RWPE1 (cell line): ENCODE results near the gene RBM10.

Experiments
- CTCF ChIA-PET: fragments of 350-600 bp; sonication (Branson Sonifier 250); formaldehyde crosslinking; extraction: SDS; loops from one replicate; lab custom pipeline; 2021; lab: Yijun Ruan, JAX
- POLR2A ChIA-PET: fragments of 400-600 bp; formaldehyde crosslinking; extraction: SDS; loops from one replicate; lab custom pipeline; 2020; ENCODE audit warnings: antibody characterized with exemption; ENCODE audit not compliant: low non-redundant PET; lab: Yijun Ruan, JAX
- DNase-seq: peaks from one replicate; pipeline ENCODE4 v3.0.0; 2012; ENCODE audit warnings: low spot score
- H3K27ac ChIP-seq: fragments of 450-650 bp; 2 replicates; pipeline ENCODE4 v1.5.1; 2017
- CTCF ChIP-seq: fragments of 450-650 bp; conservative IDR thresholded peaks from 2 replicates; pipeline ENCODE4 v1.5.1; 2017; ENCODE audit warnings: low read depth, mild to moderate bottlenecking

The RBM10 gene

GRCh38 chrX:47218920-47219815 is 74.1 kb downstream of the RBM10 start:
- peak; percentile 27 for DNase-seq
- TF ChIP-seq CTCF = no peak
- POLR2A ChIA-PET = interaction anchor here (0.6 kb wide), 1 partner anchor 26 kb away, joined by 4 read pairs; no protein-coding TSS in a partner anchor

GRCh38 chrX:47221756-47222155 is 76.7 kb downstream of the RBM10 start:
- H3K27ac ChIP-seq = peak overlapping the region; percentile 18; the same call in 1 of the 2 replicates
- no peak for DNase-seq
- no peak for TF ChIP-seq CTCF
- POLR2A ChIA-PET = no interaction called here
- CTCF ChIA-PET = no interaction called here

More at GRCh38 chrX:47218920-47219815, 74.1 kb downstream of the RBM10 start:
- CTCF ChIA-PET = interaction anchor here (0.6 kb wide), 1 partner anchor 93 kb away, joined by 4 read pairs; no protein-coding TSS in a partner anchor
- peak overlapping the region; percentile 93 for H3K27ac ChIP-seq

GRCh38 chrX:47222751-47223350 is 77.8 kb downstream of the RBM10 start:
- no peak for TF ChIP-seq CTCF
- ChIA-PET CTCF (no interaction called here), POLR2A (no interaction called here)
- no peak for DNase-seq
- H3K27ac ChIP-seq = no peak overlapping the region

- H3K27ac ChIP-seq = no peak overlapping the region
- ChIA-PET POLR2A (no interaction called here), CTCF (no interaction called here)
- no peak for TF ChIP-seq CTCF
- no peak for DNase-seq
These were observed 78.6 kb downstream of the RBM10 start for GRCh38 chrX:47223476-47224250.

GRCh38 chrX:47224266-47224895 is 79.4 kb downstream of the RBM10 start:
- TF ChIP-seq CTCF = no peak
- DNase-seq = no peak
- no peak overlapping the region for H3K27ac ChIP-seq
- CTCF ChIA-PET = no interaction called here
- POLR2A ChIA-PET = no interaction called here
